Measurements from ENCODE around the gene ITGAE.
A peak's percentile ranks its signal among the peaks of the same experiment; 100 is the strongest.
"Not testable (repeated sequence)": the region's sequence is repeated elsewhere in the genome, so short reads cannot be mapped to it uniquely, and the experiment has no call there.

The ITGAE gene

DNA sequence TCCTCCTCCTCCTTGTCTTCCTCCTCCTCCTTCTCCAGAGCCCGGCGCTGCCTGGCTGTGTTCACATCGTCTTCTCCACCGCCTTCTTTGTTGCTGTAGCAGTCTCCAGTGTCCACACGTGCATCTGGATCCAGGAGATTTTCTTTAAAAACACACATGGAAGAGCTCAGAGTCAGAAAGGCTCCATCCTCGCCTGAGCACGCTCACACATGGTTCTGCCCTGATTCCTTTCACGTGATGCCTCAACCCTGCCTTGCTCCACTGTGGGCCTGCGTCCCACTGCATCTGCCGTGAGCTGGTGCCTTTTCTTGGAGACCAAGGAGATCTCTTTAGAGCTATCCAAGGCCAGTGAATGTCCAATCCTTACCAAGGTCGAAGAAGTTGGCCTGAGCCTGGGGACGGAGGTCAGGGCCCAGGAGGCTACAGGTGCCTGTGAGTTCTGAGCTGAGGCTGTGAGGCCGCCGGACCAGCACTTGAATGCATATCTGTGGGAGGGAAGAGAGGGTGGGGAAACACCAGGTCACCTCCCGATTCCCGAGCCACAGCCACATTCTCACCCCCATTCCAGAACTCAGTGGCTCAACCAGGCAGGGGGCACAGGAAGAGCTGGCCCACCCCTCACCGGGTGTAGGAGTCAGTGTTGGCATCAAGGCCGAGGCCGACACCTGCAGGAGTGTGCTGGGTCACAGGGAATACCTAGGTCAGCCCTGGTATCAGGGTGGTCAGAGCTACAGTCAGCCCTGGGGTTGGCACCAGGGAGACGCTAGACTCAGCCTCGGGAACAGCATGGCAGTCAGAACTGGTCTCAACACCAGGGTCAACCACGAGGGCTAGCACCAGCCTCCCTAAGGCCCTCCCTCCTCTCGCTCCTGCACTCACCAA, 39.7 kb downstream of the ITGAE start:
- no peak for DNase-seq

DNA sequence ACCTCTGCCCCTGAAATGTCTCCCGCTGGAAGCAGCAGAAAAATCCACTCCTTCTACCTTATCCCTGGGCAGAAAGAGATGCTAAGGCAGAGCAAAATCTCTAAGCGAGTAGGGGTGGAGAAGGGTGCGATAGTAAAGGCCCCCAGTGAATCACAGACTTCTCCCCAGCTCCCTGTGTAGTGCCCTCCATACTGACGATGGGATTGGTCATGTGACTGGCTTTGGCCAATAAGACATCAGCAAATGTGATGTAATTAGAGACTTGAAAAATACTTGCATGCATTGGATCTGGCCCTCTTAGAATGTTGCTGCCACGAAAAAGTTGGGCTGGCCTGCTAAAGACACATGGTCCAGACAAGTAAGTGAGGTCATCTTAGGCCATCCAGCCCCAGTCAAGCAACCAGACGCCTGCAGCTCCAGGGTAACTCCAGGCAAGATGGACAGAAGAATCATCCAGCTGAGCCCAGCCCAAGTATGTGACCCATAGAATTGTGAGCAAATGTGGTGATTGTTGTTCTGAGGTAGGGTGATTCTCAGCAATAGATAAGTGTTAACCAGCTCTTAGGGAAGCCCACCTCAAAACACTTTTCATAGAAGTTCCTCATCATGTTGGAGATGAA, 41.3 kb downstream of the ITGAE start:
- DNase-seq: no peak

DNA sequence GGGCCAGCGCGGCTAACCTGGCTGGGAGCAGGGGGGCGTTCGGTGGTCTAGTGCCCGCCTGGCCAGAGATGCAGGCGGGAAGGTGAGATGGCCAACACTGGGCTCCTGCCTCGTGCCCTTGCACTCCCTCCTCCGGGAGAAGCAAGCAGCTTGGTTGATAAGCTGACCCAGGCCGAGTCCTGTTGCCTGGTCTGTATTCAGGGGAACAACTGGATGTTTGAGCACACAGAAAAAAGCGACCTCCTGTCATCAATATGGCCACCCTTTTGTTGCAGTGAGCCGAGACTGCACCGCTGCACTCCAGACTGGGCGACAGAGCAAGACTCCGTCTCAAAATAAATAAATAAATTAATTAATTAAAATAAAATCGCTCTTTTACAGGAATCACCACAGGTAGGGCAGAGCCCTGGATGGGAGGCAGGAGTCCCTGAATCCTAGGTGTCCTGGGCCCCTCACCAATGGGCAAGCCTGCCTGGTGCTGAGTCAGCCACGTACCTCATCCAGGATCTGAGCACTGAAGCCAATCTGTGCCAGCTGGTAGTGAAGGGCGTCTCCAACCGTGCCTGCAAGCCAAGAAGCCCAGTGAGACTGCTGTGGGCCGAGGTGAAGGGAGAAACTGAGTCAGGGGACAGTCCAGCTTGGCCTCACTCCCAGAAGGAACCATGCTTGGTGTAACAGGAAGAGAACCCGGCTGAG, 45.5 kb downstream of the ITGAE start:
- no peak for DNase-seq

DNA sequence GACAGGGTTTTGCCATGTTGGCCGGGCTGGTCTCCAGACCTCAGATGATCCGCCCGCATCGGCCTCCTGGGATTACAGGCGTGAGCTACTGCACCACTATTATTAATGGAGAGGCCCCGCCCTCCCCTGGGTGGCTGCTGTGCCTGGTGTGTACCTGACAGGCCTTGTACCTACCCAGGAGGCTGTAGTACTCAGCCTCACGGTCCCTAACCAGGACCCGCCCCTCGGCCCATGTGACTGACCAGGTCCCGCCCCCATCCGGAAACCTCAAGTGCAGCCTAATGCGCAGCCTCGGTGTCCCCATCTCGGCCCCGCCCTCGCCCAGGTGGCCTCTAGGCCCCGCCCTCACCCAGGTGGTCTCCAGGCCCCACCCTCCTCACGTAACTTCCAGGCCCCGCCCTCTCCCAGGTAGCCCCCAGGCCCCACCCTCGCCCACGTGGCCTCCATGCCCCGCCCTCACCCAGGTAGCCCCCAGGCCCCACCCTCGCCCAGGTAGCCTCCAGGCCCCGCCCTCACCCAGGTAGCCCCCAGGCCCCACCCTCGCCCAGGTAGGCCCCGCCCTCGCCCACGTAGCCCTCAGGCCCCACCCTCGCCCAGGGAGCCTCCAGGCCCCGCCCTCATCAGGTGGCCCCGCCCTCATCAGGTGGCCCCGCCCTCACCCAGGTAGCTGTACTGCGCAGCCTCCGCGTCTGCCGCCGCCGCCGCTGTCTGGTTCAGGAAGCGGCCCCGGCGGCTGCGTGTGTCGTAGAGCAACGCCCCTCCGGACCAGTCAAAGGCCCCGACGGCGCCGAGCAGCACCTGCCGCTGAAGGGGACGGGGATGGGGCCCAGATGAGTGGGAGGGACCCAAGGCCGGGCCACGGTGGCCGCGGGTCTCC, 46.3 kb downstream of the ITGAE start:
- peak in 1 of 3 donors; percentile 42 for DNase-seq

DNA sequence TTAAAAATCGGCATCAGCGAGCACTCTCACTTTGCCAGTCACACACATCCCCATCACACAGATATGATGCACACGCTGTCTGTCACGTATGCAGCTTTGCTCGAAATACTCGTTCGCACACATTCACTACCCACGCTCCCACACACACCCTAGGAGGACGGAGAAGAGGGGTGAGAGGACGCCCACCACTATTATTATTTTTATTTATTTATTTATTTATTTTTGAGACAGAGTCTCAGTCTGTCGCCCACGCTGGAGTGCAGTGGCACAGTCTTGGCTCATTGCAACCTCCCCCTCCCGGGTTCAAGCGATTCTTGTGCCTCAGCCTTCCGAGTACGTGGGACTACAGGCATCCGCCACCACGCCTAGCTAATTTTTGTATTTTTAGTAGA, 46.9 kb downstream of the ITGAE start:
- no peak for DNase-seq

DNA sequence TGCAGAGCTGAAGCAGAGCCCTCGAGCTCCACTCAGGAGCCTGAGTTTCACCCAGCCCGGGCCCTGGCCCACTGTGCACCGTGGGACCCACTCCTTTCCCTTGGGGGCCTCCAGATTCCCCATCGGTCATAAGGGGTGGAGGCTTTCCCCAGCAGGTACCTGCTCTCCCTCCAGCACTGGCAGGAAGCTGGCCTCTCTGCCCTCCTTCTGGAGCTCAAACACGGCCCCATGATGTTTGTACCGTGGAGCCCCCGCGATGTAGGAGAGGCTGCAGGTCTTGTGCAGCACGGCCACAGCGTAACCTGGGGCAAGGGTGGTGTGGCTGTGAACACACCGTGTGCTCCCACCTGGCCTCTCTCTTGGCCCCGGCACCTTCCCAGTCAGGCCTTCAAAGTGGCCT, 47.4 kb downstream of the ITGAE start:
- no peak for DNase-seq

DNA sequence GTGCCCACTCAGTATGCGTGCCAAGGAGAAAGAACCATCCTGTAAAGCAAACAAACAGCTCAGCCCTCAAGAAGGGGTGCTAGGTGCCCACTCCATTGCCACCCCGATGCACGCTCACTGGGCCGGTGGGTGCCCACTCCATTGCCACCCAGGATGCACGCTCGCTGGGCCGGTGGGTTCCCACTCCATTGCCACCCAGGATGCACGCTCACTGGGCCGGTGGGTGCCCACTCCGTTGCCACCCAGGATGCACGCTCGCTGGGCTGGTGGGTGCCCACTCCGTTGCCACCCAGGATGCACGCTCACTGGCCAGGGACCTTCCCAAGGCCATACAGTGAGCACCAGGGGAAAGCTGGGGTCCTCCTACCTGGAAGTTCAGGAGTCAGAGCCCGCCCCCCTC, 49.2 kb downstream of the ITGAE start:
- DNase-seq: no peak

DNA sequence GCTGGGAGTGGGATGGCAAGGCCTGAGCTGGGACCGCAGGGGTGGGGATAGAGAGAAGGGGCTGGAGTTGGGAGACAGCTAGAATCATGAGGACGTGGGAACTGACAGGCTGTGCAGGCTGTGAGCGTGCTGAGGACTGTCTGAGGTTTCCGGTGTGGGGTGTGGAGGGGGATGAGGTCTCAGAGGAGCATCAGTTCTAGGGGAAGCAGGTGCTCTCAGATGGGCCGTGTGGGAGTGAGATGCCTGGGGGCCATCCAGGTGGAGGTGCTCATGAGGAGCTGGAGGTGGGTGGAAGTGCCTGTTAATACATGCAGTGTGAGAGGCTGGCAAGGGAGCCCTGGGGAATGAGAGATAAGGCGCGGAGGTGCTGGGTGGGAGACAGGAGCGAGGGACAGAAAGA, 50.1 kb downstream of the ITGAE start:
- DNase-seq: no peak

DNA sequence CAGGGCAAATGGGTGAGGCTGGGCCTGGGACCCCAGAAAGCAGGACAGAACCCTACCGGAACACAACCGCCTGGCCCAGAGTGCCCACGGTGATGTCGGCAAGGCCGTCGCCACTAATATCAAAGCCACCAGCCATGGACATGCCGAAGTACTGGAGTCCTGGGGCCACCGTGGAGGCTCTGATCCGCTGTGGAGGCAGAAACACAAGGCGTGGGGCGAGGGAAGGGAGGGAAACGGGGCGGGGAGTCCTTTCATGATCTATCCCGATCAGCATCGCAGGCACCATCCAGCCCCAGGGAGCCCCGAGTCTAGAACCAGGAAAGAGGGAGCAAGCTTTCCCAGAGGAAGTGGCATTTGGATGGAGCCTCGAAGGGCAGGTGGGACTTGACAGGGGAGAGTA, 50.7 kb downstream of the ITGAE start:
- no peak for DNase-seq

DNA sequence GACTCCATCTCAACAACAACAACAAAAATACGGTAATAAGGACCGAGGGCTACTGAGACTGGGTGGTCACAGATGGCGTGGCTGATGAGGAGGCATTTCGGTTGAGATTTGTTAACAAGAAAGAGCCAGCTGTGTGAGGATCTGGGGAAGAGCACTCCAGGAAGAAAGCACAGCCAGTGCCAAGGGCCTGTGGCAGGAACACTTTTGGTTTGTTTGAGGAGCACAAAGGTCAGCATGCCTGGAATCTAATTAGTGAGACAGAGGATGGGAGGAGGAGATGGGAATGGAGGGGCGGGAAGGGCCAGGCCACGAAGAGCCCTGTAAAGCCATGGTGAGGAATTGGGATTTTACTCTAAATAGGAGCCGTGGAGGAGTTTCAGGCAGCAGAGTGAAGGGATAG, 52.4 kb downstream of the ITGAE start:
- no peak for DNase-seq

DNA sequence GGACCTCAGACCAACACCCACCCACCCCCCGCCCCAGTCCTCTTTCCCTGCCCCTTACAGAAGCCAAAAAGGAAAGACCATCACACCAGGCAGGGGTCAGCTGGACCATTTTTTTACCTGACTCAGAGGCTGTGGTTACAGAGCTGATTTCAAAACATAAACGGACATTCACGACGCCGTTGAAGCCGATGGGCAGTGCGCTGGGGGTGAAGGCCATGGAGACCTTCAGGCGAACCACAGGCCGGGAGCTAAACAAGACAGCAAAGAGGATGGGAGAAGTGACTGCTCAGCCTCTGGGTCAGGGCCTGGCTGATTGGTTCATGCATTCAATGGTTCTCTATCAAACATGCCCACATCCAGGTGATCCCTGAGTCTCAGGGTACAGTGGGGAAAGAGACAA, 53.2 kb downstream of the ITGAE start:
- DNase-seq: no peak

DNA sequence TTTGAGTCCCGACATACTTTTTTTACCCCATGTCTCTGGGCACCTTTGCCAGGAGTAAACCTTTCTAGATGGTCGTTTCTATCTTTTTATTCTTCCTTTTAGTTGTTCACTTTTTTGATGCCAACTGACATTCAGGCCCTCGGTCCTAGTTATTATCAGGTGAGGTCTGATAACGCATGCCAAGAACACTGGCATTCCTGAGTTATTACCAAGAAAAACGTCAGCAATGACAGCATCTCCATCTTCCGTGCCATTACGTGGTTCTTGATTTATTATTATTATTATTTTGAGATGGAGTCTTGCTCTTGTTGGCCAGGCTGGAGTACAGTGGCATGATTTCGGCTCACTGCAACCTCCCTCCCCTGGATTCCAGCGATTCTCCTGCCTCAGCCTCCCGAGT, 55.9 kb downstream of the ITGAE start:
- no peak for DNase-seq

DNA sequence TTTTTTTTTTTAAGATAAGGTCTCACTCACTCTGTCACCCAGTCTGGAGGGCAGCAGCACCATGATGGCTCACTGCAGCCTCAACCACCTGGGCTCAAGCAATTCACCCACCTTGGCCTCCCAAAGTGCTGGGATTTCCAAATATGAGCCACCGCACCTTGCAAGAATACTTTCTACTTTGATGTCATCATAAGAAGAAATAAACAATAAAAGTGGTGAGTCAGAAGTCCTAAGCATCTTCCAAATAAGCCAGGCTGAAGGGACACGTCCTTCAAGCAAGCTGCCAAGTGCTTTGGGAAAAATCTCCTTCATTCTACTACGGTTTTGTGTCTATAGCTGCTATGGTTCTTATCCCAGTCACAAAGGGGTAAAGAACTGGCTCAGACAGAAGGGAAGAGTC, 57.0 kb downstream of the ITGAE start:
- DNase-seq: no peak

DNA sequence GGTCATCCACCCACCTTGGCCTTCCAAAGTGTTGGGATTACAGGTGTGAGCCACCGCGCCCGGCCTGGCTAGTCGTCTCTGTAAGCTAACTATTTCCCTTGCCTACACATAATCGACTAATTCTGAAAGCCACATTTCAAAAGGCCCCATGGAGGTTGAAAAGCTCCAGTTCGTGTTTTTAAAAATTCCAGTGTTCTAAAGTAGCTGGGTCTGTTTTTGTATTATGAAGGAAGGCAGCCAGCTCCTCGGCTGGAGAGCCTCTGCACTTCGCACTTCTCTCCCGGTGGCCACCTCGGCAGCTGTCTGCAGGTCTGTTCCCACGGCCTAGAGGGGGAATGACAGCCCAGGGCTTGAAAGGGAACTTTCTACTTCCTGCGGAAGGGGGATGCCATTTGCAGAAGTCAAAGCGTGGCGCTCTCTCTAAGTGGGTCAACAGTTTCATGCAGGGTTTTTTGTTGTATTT, 60.3 kb downstream of the ITGAE start:
- DNase-seq: peak; percentile 78 to 81 (median 80)

DNA sequence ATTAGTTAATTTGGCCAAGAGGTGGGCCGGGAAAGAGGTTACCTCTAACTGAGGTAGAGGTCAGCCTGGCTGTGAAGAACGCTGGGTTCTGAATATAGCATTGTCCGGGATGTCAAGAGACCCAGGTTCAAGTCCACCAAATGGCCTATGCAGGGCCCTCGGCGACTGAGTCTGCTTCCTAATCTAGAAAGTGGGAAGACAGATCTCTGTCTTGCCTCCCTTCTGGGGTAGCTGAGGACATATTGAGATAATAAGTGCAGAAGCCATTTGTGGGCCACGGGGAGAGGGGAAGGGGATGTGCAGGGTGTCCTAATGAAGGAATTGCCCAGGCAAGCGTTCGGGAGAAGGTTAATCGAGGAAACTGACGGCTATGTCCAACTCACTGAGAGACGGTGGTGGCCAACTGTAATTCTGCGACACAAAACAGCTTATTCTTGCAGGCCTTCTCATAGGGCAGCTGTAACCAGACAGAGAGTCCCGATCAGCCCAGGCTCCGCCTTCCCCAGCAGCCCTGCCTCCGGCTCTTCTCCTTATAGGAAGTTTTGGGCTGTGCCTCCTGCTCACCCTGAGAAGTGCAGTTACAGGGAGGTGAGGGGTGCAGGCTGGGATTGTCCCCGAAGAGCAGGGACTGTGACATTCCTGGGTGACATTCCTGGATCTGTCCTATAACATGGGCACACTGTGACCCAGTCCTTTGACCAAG, 61.4 kb downstream of the ITGAE start:
- no peak for DNase-seq

DNA sequence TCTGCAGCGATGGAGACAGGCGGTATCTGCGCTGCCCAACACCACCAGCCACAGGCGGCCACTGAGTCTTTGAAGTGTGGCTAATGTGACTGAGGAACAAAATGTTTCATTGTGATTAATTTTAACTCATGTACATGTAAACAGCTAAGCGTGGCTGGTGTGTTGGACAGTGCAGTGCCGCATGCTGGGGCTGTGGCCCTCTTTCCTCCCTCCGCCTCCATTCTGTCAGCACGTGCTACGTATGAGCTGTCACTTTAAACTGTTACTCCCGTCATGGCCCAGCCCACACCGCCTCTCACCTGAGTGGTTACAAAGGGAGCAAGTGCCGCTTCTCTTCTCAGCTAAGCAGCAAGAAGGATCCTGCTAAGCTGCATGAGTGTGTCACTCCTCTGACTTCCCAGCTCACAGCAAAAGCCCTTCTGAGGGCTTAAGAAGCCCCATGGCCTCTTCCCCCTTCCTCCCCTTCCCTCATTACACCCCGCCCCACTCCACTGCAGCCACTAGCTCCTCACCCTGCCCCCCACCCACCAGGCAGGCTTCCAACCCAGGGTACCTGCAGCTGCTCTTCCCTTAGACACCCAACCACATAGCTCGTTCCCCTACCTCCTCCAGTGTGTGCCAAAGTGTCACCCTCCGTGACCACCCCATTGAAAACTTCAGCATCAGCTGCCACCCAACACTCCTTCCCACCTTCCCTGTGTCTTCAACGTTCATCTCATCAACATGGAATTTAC, 62.3 kb downstream of the ITGAE start:
- DNase-seq: no peak

DNA sequence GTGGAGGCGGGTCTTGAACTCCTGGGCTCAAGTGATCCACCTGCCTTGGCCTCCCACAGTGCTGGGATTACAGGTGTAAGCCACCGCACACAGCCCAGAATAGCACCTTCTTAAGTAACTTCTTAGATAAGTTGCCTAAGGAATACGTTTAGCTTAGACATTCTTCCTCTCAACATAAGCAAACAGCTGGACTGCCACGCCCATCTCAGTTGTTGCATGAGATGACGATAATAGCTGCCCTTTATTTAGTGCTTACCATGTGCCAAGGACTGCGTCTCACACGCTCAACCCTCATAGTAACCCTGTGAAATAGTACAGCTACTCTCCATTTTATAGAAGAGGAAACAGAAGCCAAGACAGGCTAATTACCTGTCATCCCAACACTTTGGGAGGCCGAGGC, 65.5 kb downstream of the ITGAE start:
- no peak for DNase-seq

DNA sequence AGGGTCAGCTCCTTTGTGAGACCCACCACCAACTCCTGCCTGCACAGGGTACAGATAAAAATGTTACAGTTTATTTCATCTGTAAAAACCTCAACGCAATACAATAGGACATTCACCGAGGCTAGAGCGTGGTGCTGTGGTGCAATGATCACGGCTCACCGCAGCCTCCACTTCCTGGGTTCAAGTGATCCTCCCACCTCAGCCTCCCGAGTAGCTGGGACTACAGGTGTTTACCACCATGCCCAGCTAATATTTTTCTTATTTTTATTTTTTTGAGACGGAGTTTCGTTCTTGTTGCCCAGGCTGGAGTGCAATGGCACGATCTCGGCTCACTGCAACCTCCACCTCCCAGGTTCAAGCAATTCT, 66.1 kb downstream of the ITGAE start:
- DNase-seq: not testable (repeated sequence)

DNA sequence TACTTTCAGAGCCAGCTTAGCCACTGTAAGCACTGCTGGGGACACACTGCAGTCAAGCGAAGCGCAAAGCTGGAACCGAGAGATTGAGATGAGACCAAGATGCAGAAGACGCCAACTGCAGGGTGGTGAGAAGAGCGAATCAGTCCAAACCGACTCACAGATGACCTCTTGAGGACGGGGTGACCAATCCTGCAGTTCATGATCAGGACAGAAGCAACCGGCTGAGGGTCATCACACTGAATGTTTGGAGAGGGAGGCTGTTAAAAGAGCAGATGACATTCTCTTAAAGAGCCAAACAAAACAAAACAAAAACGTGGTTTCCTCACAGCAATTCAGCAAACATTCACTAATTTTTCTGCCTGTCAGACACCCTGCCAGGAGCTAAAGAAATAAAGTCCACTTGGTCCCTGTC, 68.8 kb downstream of the ITGAE start:
- DNase-seq: no peak

DNA sequence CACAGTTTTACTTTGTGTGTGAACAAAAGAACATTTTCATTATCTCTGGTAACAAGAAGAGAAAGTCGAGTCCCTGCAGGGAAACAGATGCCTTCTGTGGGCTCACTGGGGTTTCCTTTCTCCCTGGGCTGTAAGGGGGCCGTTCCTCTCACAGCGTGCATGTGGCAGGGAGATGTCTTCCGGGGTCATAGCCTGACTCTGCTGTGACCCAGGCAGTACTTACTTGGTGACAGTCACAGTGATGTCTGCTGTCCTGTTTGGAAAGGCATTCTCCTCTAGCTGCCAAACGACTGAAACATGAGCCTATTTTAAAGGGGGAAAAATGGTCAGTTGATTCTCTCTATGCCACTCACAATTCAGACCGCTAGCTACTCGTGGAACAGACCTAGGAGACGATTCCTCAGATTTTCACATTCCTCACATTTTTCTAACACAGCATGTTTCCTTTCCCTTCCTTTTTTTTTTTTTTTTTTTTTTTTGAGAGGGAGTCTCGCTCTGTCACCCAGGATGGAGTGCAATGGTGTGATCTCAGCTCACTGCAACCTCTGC, 70.0 kb downstream of the ITGAE start:
- no peak for DNase-seq

DNA sequence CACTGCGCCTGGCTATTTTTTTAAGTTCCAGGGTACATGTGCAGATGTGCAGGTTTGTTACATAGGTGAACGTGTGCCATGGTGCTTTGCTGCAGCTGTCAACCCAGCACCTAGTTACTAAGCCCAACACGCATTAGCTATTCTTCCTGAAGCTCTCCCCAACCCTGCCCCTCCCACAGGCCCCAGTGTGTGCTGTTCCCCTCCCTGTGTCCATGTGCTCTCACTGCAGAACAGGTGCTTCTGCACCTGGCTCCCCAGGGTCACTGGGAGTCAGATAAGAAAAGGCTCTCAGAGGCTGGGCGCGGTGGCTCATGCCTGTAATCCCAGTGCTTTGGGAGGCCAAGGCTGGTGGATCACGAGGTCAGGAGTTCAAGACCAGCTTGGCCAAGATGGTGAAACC, 71.1 kb downstream of the ITGAE start:
- DNase-seq: no peak
